Measurements from ENCODE around the gene SLC23A3. TPM values are rescaled to one million over a fixed set of nuclear protein-coding genes. Genes with fewer than 3 reads are reported as not detected.

The SLC23A3 gene
- total and polyA plus RNA-seq, 12 donors = 0.28 to 2.1 (median 0.47) TPM

DNA sequence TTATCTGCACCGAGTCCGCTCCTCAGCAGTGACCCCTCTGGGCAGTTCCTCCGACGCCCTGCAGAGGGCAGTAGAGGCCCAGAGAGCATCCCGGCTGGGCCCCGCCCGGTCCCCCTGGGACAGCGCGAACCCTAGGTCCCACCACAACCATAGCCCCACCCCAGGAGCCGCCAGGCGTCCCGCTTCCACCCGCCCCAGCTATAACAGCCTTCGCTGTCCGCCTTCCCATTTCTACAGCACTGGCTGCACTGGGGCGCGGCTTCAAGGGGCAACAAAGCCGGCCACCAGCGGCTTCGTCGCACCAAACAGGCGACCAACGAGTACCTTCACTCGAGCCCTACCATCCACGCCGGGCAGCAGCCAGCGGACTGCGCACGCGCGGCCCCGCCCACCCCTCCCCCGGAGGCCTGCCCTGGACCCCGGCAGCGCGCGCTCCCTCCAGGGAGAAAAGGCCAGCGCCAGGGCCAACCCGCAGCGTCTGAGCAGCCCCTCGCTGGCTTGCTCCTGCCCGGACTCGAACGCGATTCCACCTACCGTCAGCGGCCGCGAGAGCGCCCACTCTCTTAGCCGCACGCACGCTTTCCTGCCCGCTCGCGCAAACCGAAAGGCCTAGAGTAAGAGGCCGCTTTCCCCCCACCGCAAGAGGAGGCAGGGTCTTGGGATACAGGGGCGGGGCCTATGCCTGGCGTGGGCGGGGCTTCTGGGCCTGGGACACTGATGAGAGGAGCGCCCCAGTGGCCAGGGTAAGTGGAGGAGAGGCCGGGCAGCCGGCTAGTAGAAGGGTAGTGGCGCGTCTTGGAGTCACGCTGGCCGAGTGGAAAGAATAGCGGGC, 9.4 kb downstream of the SLC23A3 start, which contains the start of gene NHEJ1:
TSS of gene NHEJ1 (minus strand) at position 630 of the 832 bp plus-strand sequence. CDS start 2,453 bp downstream, outside the sequence.
- H3K27ac ChIP-seq = peak within 1 kb of the TSS; percentile 80 to 94 (median 92)
- peak; percentile 97 to 98 for DNase-seq
- no peaks in the 10 kb centered on the region for H3K27me3 ChIP-seq
- TF ChIP-seq, protein P1, sequence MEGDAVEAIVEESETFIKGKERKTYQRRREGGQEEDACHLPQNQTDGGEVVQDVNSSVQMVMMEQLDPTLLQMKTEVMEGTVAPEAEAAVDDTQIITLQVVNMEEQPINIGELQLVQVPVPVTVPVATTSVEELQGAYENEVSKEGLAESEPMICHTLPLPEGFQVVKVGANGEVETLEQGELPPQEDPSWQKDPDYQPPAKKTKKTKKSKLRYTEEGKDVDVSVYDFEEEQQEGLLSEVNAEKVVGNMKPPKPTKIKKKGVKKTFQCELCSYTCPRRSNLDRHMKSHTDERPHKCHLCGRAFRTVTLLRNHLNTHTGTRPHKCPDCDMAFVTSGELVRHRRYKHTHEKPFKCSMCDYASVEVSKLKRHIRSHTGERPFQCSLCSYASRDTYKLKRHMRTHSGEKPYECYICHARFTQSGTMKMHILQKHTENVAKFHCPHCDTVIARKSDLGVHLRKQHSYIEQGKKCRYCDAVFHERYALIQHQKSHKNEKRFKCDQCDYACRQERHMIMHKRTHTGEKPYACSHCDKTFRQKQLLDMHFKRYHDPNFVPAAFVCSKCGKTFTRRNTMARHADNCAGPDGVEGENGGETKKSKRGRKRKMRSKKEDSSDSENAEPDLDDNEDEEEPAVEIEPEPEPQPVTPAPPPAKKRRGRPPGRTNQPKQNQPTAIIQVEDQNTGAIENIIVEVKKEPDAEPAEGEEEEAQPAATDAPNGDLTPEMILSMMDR (IDR thresholded peaks at IDR 0.05) = peak; percentile 99 to 100 (median 99)
- H3K36me3 ChIP-seq = peaks cover 0 to 26% (median 15%) of the 10 kb centered on the region in 9 donors
- H3K4me1 ChIP-seq = peaks cover 0 to 19% (median 11%) of the 10 kb centered on the region in 9 donors
- peak; percentile 96 to 98 (median 97) for ATAC-seq
- 0% methylated on average over 63 to 70 of the region's 70 CpGs for WGBS, 2 donors
- H3K4me3 ChIP-seq = peak within 1 kb of the TSS; percentile 40 to 74 (median 62)
- intact Hi-C loops (cut with DNase I) = loop anchor here in 8 of 10 donors (1.0 to 10.0 kb wide), 12 partner anchors 16 to 224 kb away; partner anchors contain the start of genes CNPPD1 (in 2 of the 8), ZFAND2B (in 2 of the 8), ABCB6 (in 1 of the 8) and DNAJB2 (in 1 of the 8)
- H3K9me3 ChIP-seq = no peaks in the 10 kb centered on the region

DNA sequence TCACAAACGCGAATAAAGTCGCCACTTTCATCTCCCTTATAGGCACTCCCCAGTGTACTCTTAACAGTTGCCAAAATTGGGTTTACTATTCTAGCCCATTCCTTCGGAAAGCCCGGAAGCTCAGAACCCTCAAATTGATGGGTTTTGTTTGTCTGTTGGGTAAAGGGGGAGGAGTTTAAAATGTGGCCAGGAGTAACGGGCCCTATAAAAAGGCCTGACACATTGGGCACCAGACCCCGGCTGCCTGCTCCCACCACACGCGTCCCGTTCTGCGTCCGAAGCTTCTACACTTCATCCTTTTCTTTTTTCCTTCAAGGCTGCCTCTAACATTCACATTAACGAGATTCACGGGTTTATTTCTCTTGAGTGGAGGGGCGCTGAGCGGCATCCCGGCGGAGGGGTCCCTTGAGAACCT, 10.1 kb downstream of the SLC23A3 start:
- ATAC-seq = no peak

DNA sequence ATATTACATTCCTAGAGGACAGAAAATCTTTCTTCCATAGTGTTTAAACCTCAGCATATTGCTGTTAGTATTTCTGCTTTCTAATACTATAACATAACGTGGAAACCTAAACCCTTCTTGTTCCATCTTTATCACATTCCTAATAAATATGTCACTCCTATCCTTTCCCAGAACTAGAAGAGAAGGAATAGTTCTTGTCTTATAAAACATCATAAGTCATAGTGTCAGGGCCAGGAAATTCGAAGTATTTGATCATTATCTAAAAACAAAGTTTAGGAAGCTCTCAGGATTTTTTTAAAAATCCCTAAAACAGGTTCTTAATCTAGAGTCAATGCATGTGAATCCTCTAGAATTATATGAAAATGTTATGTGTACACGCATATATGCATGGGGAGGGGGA, 11.2 kb downstream of the SLC23A3 start:
- ATAC-seq = no peak
- no peaks in the 10 kb centered on the region for H3K9me3 ChIP-seq
- intact Hi-C loops (cut with DNase I) = loop anchor here in 6 of 10 donors (2.0 to 10.0 kb wide), 6 partner anchors 101 to 304 kb away; partner anchors contain the start of genes WNT6 (in 2 of the 6) and CRYBA2 (in 1 of the 6)
- no peaks in the 10 kb centered on the region for H3K27me3 ChIP-seq
- peaks cover 0 to 40% (median 15%) of the 10 kb centered on the region in 9 donors for H3K36me3 ChIP-seq
- H3K4me1 ChIP-seq = peaks cover 0 to 19% (median 11%) of the 10 kb centered on the region in 9 donors
- TF ChIP-seq, protein P1 (IDR thresholded peaks at IDR 0.05) = no peak
- no peak for DNase-seq
- H3K27ac ChIP-seq = no peak overlapping the region
- WGBS, 2 donors = 90 to 94% methylated on average over 3 of the region's 3 CpGs
- no peak overlapping the region for H3K4me3 ChIP-seq

More for the DNA sequence above, 10.1 kb downstream of the SLC23A3 start:
- Histone ChIP-seq H3K36me3 (peaks cover 0 to 29% (median 15%) of the 10 kb centered on the region in 9 donors), H3K9me3 (no peaks in the 10 kb centered on the region), H3K4me3 (peak overlapping the region in 9 of 10 donors; percentile 48 to 74 (median 65)), H3K27me3 (no peaks in the 10 kb centered on the region), H3K27ac (peak overlapping the region in 9 of 10 donors; percentile 85 to 94 (median 92)), H3K4me1 (peaks cover 0 to 19% (median 11%) of the 10 kb centered on the region in 9 donors)
- intact Hi-C loops (cut with DNase I) = loop anchor here in 9 of 10 donors (1.0 to 10.0 kb wide), 17 partner anchors 17 to 305 kb away; partner anchors contain the start of genes CNPPD1 (in 2 of the 9), WNT6 (in 2 of the 9), ZFAND2B (in 2 of the 9) and ABCB6 (in 1 of the 9)
- no peak for DNase-seq
- 8% methylated on average over 18 of the region's 18 CpGs for WGBS, 2 donors
- TF ChIP-seq, protein P1 (IDR thresholded peaks at IDR 0.05) = no peak

DNA sequence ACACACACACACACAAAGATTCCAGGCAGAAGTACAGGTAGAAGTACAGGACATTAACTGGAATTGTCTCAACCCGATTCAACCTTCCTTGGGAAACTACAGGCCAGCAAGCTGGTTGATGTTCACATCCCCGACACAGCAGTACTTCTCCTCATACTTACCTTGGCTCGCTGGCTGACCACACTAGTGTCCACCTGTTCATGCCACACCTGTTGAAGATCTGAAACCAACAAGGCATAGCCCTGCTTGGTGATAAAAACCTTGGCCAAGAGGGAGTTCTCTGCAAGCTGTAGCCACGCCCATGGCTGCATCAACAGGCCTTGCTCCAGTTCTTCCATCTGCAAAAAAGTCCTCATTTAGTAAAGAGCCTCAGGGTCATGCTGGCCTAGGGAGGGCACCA, 11.8 kb downstream of the SLC23A3 start:
- Histone ChIP-seq H3K9me3 (no peaks in the 10 kb centered on the region), H3K27me3 (no peaks in the 10 kb centered on the region), H3K36me3 (peaks cover 0 to 45% (median 15%) of the 10 kb centered on the region in 9 donors), H3K4me3 (no peak overlapping the region), H3K4me1 (peaks cover 0 to 19% (median 11%) of the 10 kb centered on the region in 9 donors), H3K27ac (no peak overlapping the region)
- TF ChIP-seq, protein P1 (IDR thresholded peaks at IDR 0.05) = no peak
- intact Hi-C loops (cut with DNase I) = loop anchor here in 6 of 10 donors (2.0 to 10.0 kb wide), 6 partner anchors 101 to 303 kb away; partner anchors contain the start of genes WNT6 (in 2 of the 6) and CRYBA2 (in 1 of the 6)
- WGBS, 2 donors = 94 to 96% methylated on average over 4 of the region's 4 CpGs
- ATAC-seq = no peak
- DNase-seq = no peak
